Endothelial cell of hepatic sinusoid (primary cell): ENCODE data around the gene MBD2.
"Not testable (repeated sequence)": the region's sequence is repeated elsewhere in the genome, so short reads cannot be mapped to it uniquely, and the experiment has no call there.

Source experiments
- in situ Hi-C: cut with HindIII; loops from 2 replicates; pipeline ENCODE4 v1.10.0; 2017; ENCODE audit warnings: low sequenced_read_pairs

The MBD2 gene

DNA sequence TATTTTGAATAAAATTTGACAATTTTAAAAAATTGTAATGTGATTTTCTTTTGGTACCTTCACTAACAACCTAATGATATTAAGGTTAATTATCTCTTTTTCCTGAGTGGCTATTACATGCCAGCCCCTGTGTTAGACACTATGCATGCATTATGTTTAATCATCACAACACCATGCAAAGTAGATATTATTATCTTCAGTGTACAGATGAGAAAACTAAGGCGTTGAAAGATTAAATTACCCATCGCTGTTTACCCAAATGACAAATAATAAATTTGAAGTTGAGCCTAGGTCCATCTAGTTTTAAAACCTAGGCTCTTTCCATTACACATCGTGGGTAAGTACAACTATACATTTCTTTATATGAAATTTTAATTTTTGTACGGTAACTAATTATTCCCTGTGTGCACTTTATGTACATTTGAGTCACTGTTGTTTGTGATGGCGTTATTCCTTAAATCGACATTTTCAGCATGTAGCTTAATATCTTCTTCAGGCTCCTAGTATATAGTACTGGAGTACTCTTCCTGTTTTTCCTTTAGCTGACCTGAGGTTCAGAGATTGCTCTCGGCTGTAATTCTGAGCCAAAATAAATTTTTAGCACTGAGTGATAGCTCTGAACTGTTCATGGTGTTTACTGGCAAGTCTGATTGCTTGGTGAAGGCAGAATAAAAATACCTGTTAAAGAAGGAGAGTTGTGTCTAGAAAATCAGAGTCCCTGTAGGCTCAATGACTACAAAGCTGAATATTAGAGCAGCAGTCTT is 13.9 kb upstream of the MBD2 start:
- in situ Hi-C loops = no loop called here

DNA sequence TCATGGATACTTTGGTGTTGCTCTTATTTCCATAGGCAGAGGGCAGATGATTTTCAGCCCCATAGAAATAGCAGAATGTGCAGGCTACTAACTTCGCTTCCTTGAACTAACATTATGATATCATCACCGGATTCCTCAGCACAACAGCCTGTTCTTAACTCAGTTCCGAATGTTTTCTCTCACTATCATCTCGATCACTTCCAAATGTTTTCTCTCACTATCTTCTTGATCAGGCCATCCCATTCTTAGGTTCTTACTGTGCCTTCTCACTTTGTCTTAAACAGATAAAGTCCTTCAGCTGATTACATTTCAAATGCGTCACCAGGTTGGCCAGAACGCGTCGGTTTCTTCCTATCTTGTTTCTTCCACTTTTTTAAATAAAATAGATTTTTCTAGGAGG is 11.4 kb upstream of the MBD2 start:
- in situ Hi-C loops = no loop called here

DNA sequence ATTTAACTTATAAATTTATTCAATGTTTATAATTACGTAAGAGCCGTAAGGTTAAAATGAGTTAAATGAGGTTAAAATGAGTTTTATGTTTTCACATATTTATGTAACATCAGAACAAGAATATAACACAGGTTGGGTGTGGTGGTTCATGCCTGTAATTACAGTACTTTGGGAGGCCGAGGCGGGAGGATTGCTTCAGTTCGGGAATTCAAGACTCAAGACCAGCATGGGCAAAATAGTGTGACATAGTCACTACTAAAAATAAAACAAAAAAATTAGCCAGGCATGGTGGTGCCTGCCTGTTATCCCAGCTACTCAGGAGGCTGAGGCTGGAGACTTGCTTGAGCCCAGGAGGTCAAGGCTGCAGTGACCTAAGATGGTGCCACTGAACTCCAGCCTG is 9.3 kb upstream of the MBD2 start:
- in situ Hi-C loops = no loop called here

DNA sequence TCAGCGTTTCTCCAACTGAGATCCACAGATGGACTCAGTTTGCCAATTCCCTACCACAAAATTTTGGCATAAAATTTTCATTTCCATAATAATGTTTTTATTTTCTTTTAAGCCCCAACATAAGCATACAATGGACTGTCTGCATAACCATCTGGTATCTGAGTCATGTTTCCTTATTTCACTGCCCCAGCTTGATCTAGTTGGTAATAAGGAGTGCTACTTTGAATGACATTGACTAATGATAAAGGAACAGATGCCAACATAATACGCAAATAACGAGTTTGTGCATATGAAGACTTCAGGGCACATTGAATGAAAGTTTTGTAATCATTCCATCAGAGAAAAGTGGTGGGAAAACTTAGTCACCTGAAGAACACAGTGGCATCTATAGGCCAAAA is 8.8 kb upstream of the MBD2 start:
- in situ Hi-C loops = no loop called here

DNA sequence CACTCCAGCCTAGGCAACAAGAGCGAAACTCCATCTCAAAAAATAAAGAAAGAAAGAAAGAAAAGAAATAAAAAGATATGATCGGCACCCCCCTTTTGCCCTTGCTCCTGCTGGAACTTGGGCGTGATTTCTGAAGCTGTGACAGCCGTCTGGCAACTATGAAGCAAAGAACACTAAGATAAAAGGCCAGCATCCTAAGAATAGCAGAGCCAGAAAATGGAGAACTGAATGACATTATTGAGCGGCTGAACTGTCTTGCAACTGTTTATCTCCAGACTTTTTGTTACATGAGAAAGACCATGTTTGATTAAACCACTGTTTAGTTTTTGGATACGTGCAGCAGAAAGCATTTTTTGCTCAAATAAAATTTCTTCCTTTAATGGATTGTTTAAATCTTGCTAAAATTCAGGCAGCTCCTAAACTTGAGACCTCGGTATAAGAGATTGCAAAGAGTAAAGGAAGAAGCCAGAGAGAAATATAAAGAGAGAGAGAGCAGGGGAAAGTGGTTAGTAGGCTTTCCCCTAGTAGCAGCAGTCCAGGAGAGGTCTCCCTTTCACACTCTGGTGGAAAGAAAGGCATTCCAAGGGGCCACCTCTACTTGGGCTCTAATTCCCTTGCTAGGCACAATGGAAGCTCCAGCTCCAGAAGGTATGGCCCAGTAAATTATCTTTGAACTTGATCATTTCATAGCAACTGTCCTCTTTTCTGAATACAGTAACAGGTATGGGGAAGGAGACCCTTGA is 8.2 kb upstream of the MBD2 start:
- in situ Hi-C loops = no loop called here

DNA sequence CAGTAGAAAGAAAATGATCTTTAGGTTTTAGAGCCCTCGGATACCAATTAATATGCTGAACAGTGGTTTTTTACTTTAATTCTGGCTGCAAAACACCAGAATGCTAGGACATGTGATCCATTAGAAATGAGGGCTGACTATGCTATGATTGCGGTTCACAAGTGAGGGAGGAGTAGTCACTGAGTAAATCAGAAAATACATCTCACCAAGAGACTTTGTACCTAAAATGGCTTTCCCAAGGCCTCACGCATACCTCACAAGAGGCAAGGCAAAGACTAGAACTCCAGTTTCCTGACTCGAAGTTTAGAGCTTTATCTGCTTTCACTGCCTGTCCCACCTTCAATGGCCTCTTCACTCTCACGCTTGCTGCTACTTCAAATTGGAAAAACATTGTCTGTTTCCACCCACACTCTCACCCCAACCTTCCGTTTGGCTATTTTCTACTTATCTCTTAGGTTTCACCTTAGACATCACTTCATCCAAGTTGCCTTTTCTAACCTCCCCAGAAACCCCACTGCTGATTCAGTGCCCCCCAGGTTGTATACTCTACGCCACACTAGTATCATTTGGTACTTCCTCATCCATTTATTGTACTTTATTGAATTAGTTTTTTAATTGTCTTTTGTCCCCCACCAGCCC is 5.1 kb upstream of the MBD2 start:
- in situ Hi-C loops = no loop called here

DNA sequence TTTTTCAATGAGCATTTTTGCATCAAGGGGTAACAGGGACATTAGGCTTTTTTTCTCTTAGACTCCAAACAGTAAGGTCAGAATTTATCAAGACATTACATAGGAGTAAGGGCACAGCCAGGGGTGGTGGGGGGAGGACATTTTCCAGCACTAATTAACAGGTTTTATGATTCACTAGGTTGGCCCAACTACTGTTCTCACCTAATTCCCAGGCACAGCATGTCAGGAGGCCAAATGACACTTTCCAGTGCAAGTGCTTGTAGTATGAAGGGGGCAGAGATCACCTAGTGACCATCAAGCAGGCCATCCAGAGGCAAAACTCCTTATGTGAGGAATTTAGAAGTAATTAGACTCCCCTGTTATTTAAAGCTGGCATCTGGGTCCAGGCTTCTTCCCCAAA is 3.9 kb upstream of the MBD2 start:
- in situ Hi-C loops = no loop called here

DNA sequence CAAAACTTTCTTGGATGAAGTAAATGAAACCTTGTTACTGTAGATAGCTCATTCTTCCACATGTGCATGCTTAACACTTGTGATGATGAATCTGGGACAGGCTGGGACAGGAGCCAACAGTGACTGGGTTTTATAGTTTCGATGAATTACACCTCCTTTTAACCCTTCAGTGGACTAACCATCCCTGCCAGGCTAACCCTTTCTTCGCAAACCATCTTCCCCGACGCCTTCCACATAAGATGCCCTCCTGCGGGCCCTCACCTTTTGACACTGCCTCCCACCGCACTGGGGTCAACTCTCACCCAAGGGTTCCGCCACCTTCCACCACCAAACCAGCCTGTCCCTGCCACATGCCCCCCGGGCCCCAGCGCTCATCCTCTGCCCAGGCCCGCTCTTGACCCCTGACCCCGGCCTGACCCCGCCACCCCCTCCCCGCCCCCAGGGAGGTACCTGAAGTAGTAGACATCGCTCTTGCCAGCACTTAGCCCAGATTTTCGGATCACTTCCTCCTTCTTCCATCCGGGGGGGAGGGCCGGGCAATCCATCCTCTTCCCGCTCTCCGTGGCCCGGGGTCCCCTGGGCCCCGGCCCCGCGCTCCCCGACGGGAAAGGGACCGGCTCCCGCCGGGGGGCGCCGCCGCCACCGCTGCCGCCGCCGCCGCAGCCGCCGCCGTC is 764 bp downstream of the MBD2 start:
- in situ Hi-C loops = no loop called here

DNA sequence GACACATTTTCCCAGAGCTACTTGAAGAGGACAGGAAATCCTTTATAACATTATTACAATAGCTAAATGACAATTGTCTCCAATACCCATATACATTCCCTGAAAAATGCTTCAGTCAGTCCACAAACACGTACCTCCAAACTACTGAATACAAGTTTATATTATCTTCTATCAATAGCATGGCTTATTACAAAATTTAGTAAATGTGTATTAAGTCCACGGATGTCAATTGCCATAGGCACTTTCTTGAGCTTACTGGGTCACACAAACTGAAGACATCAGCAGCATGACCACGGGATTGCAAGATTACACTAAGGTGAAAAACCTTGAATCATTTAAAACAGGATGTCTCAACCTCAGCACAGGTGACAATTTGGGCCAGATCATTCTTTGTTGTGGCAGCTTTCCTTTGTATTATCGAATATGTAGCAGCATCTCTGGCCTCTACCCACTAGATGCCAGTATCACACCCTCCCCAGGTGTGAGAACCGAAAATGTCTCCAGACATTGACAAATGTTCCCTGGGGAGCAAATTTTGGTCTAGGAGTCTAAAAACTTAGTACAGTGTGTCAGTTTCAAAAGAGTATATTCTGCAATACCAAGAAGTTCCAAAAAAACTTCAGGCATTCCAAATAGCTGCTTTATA is 1.4 kb downstream of the MBD2 start:
- in situ Hi-C loops = no loop called here

DNA sequence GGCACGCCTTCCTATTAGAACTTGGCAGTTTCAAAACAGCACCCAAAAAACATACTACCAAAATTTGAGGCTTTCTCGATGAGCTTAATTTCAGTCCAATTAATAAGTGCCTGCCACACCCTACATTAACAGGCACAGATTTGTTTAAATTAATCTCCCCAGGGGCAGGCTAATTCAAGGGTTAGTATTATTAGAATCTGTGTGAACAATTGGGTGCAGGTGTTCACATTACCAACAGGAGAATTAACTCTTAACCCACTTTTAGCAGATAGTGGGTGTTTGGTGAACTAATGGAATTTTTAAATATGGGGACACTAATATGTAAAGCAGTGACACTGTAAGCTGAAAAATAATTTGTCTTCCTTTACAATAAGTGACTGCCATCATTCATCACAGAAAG is 4.1 kb downstream of the MBD2 start:
- in situ Hi-C loops = no loop called here

DNA sequence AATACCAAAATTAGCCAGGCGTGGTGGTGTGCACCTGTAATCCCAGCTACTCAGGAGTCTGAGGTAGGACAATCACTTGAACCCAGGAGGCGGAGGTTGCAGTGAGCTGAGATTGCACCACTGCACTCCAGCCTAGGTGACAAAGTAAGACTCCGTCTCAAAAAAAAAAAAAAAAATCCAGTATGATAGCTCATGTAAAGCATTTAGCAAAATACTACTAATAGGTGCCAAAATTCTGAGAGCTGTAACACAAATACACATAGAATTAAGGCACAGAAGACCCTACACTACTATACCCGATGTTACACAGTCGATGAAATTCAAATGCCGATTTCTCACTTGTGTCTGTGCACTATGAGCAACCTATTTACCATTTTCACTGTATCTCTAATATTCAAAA is 5.7 kb downstream of the MBD2 start:
- in situ Hi-C loops = not testable (repeated sequence)

DNA sequence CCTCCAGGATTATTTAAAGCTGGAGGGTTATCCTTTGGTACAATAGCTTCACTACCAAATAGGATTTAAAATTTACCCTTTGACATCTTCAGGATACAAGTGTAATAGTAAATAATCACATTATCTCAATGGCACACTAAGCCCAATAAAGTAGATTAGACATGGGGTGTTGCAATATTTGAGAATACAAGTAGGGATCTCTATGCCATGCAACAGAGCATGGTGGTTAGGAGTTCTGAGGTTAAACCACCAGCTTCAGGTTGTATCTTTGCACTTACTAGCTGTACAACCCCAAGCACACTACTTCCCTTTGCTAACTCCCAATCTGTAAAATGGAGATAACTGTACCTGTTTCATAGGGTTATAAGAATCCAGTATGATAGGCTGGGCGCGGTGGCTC is 6.2 kb downstream of the MBD2 start:
- in situ Hi-C loops = no loop called here

DNA sequence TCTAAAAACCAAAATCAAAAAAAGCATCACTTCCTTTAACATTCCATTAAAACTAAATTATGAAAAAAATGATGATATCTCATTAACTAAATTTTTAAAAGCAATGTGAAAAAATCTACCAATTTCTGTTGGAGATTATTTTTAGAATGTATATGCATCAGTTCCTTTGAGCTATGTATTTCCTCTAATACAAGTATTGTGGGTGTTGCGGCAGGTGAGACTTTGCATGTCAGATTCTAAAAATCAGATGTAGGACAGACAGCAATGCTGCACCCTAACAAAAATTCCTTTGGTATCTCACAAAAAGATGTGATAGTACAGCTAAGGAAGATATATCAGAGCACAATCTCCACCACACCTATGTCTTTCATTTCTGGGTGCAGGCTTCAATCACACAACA is 6.8 kb downstream of the MBD2 start:
- in situ Hi-C loops = no loop called here

DNA sequence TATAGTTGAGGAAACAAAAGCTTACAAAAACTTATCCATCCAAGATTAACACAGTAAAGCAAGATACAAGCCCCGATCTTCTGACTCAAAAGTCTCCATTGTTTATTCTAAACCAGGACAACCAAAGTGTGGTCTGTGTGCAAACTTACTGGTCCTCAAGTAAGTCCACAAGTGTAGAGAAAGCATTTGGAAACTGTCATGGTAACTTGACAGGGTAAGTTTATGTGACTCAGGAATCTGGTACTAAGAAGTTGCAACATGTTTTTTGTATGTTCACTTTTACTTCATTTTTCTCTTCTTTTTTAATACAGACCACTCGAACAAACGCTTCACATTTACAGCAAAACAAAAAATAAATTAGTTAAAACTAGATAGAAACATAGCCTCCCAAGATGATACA is 9.4 kb downstream of the MBD2 start:
- in situ Hi-C loops = no loop called here

DNA sequence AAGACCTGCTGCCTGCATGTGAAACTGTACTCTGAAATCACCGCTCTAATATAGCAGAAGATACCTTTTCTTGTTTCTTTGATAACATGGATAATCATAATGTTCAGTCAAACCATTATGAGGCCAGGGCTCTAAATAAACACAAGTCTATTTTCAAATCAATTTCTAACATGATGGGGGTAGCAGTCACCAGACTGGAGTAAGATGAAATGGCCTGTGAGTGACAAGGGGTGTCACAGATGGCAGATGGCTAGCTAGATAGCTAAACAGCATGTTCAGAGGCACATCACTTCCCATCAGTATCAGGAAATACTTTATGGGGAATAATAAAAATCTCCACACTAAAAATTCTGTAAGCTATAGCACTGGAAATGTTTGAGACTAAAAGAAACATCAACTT is 14.0 kb downstream of the MBD2 start:
- in situ Hi-C loops = no loop called here

DNA sequence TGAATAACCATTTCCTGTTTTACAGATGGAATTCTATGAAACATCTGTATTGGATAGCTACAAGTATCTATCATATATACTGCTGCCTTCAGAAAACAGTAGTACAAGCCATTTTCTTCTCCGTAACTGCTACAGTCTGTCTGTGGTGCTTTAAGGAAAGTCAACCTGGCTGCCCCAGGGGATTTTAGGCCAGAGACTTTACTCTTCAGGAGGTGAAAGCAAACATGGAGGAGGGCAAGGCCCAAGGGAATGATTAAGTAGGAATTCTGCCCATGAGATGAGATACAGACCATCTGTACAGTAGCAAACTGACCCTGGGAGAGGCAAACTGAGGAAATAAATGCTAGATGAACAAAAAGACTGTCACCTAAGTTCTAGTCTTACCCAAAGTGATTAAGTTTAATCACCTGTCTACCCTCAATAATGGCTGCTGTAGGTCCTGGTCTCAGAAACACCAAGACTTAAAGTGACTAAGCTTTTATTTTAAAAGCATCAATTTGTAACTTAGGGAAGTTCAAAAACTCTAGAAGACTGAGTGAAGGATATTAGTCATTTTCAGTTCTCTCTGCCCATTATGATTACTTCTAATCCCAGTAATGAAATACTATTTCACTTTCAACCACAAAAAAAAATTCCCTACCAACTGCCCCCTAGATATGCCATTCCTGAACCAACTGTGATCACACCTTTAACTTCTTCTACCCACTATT is 14.8 kb downstream of the MBD2 start:
- in situ Hi-C loops = no loop called here

DNA sequence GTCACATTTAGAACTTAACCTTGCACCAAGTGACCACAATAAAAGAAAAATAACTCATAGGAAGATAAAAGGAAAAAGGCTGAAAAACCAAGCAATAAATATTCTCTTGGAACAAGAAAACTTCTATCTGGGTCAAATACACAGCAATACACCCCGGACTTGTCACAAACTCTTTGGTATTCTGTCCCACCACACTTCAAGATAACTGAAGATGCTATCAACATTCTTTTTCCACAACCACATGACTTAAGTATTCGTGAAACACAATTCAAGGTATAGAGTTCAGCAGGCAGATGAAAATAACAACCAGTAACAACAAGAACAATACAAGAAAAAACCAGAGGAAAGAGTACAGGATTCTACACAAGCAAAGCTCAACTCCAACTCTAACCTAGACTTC is 18.0 kb downstream of the MBD2 start:
- in situ Hi-C loops = no loop called here

DNA sequence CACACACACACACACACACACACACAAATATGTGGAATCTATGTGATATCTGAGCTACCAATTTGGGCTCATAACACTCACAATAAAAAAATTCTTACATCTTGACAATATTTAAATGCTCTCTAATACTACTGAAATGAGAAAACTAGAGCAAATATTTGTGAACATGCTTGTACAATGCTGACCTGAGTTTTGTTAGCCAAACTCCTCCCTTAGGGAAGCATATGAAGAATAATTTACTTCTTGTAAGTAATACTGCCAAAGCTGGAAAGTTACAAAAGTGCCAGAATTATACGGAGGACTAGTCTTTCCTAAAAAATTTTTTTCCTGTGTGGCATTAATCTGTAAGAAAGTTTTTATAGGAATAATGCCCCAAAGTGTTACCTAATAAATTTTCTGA is 18.5 kb downstream of the MBD2 start:
- in situ Hi-C loops = no loop called here

DNA sequence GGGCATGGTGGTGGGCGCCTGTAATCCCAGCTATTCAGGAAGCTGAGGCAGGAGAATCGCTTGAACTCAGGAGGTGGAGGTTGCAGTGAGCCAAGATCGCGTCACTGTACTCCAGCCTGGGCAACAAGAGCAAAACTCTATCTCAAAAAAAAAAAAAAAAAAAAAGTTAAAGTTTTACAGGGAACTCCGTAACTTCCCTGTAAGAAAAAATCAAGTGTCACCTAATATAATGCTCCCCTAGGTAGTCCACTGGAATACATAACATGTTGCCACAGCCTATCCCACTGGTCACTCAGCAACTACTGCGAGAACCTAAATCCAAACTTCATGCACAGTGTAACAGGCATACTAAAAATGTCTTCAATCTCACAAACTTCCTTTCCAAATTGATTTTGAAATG is 19.0 kb downstream of the MBD2 start:
- in situ Hi-C loops = not testable (repeated sequence)

DNA sequence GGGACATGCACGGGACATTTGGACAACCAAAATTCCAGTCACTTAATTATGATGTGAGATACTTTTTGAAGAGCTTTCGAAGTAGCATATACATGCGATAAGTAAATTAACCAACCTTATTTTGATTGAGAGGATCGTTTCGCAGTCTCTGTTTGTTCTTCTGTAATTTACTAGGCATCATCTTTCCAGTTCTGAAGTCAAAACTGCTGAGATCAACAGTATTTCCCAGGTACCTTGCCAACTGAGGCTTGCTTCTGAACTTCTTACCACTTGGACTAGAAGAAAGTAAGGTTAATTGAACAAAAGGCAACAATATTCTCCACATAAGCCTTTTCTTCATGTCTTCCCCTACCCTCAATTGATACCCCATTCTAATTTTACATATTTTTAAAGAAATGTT is 19.6 kb downstream of the MBD2 start:
- in situ Hi-C loops = no loop called here

DNA sequence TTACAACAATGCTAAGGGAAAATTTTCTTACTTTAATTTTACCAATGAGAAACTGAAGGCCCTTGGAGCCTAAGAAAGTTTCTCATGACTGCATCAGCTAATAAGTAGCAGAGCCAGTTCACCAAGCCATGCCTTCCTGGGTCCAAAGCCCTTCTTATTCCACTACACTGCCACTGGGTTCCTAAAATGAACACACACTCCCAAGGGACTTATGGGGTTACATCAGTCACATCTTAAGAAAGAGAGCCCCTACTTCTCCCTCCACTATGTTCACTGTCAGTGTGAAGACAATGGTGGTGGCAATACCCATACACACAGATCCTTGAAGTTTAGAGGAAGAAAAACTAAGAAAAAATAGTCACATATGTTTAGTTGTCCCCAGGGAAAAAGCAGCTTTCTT is 20.6 kb downstream of the MBD2 start:
- in situ Hi-C loops = no loop called here
